Activated CD4-positive, alpha-beta memory T cell treated with anti-CD3 and anti-CD28 coated beads, Interleukin-2, amount 10 ng/mL, durations not matched to agents 7 days and 5 days (primary cell): Measurements from ENCODE around the gene SPA17. TPM values are rescaled to one million over a fixed set of nuclear protein-coding genes. Genes with fewer than 3 reads are reported as not detected.

Experiments used
- CTCF ChIA-PET: fragments of 350-600 bp; sonication (Branson Sonifier 250); formaldehyde crosslinking; loops from one replicate; lab custom pipeline; 2021; ENCODE audit warnings: antibody characterized with exemption, inconsistent platforms; lab: Charles Lee
- POLR2A ChIA-PET: fragments of 350-600 bp; sonication (Branson Sonifier 250); formaldehyde crosslinking; loops from one replicate; lab custom pipeline; 2021; ENCODE audit warnings: antibody characterized with exemption; lab: Charles Lee
- DNase-seq: peaks from one replicate; pipeline ENCODE4 v3.0.0-alpha.2; 2020
- H3K27ac Mint-ChIP-seq: one replicate; pipeline ENCODE4 v1.8.0; 2021; ENCODE audit warnings: mild to moderate bottlenecking, mixed read lengths
- H3K27me3 Mint-ChIP-seq: one replicate; pipeline ENCODE4 v1.8.0; 2021; ENCODE audit warnings: mixed read lengths
- H3K36me3 Mint-ChIP-seq: one replicate; pipeline ENCODE4 v1.8.0; 2021; ENCODE audit warnings: low read depth, mixed read lengths
- H3K4me1 Mint-ChIP-seq: one replicate; pipeline ENCODE4 v1.8.0; 2021; ENCODE audit warnings: mixed read lengths
- H3K4me3 Mint-ChIP-seq: one replicate; pipeline ENCODE4 v1.8.0; 2021; ENCODE audit warnings: mild to moderate bottlenecking, mixed read lengths
- H3K9me3 Mint-ChIP-seq: one replicate; pipeline ENCODE4 v1.8.0; 2021; ENCODE audit warnings: mixed read lengths
- total RNA-seq, 2 experiments: library from RNA; stranded (reverse); gene quantifications; one replicate each; pipeline ENCODE4 v1.2.3, GENCODE V29; 2021

Gene SPA17
- total RNA-seq, 2 experiments from 2014 or later, result 3.4 to 3.8 TPM

- H3K27me3 Mint-ChIP-seq, result no peaks in the 10 kb centered on the region
- DNase-seq, result peak; percentile 50
- ChIA-PET CTCF (interaction anchor here (0.8 to 4.3 kb wide), 33 partner anchors 10 to 207 kb away, joined by 3 to 72 read pairs (median 6); partner anchors contain the start of genes ESAM, MSANTD2, NRGN and TBRG1), POLR2A (interaction anchor here (1.3 to 2.8 kb wide), 3 partner anchors 94 to 168 kb away, joined by 3 to 14 read pairs (median 13); partner anchors contain the start of gene MSANTD2)
- no peak overlapping the region for H3K27ac Mint-ChIP-seq
- peaks cover 3% of the 10 kb centered on the region for H3K9me3 Mint-ChIP-seq
- H3K4me1 Mint-ChIP-seq, result peaks cover 28% of the 10 kb centered on the region
- H3K36me3 Mint-ChIP-seq, result peaks cover 3% of the 10 kb centered on the region
- no peak overlapping the region for H3K4me3 Mint-ChIP-seq
These were observed 4.5 kb upstream of the SPA17 start for GRCh38 chr11:124669193-124669592.

GRCh38 chr11:124670732-124671131 is 3.0 kb upstream of the SPA17 start:
- DNase-seq, result peak; percentile 38
- Mint-ChIP-seq H3K4me3 (no peak overlapping the region), H3K27ac (no peak overlapping the region), H3K4me1 (peaks cover 40% of the 10 kb centered on the region), H3K36me3 (peaks cover 3% of the 10 kb centered on the region), H3K27me3 (no peaks in the 10 kb centered on the region), H3K9me3 (peaks cover 3% of the 10 kb centered on the region)
- ChIA-PET CTCF (interaction anchor here (0.7 to 4.3 kb wide), 14 partner anchors 20 to 206 kb away, joined by 3 to 72 read pairs (median 6); partner anchors contain the start of gene ESAM), POLR2A (interaction anchor here (0.9 to 2.8 kb wide), 4 partner anchors 48 to 284 kb away, joined by 3 to 14 read pairs (median 8); partner anchors contain the start of genes CCDC15, MSANTD2 and TBRG1)

- ChIA-PET POLR2A (interaction anchor here (1.0 to 2.2 kb wide), 6 partner anchors 50 to 164 kb away, joined by 3 to 11 read pairs (median 6); partner anchors contain the start of genes MSANTD2, NRGN and TBRG1), CTCF (interaction anchor here (0.7 to 4.3 kb wide), 8 partner anchors 34 to 203 kb away, joined by 3 to 72 read pairs (median 5); partner anchors contain the start of gene ESAM)
- DNase-seq, result no peak
- Mint-ChIP-seq H3K27me3 (no peaks in the 10 kb centered on the region), H3K9me3 (peaks cover 3% of the 10 kb centered on the region), H3K4me3 (peak overlapping the region; percentile 84), H3K27ac (peak overlapping the region; percentile 65), H3K36me3 (peaks cover 3% of the 10 kb centered on the region), H3K4me1 (peaks cover 44% of the 10 kb centered on the region)
These were observed 1.0 kb upstream of the SPA17 start for GRCh38 chr11:124672536-124673215.

- Mint-ChIP-seq H3K9me3 (peaks cover 3% of the 10 kb centered on the region), H3K27me3 (peaks cover 3% of the 10 kb centered on the region), H3K4me1 (peaks cover 44% of the 10 kb centered on the region), H3K4me3 (peak overlapping the region; percentile 84), H3K36me3 (peaks cover 3% of the 10 kb centered on the region), H3K27ac (peak overlapping the region; percentile 79)
- ChIA-PET CTCF (interaction anchor here (0.8 to 2.5 kb wide), 9 partner anchors 9 to 202 kb away, joined by 3 to 13 read pairs (median 5); partner anchors contain the start of gene ESAM), POLR2A (interaction anchor here (1.4 to 2.2 kb wide), 4 partner anchors 51 to 126 kb away, joined by 5 to 11 read pairs (median 8); partner anchors contain the start of genes MSANTD2, NRGN and TBRG1)
- DNase-seq, result no peak
These were observed 439 bp downstream of the SPA17 start for GRCh38 chr11:124674168-124674517.

- ChIA-PET CTCF (interaction anchor here (1.2 to 2.5 kb wide), 4 partner anchors 9 to 202 kb away, joined by 4 to 8 read pairs (median 6); no protein-coding TSS in a partner anchor), POLR2A (interaction anchor here (1.8 to 2.2 kb wide), 3 partner anchors 52 to 125 kb away, joined by 5 to 11 read pairs (median 9); partner anchors contain the start of genes MSANTD2, NRGN and TBRG1)
- H3K4me3 Mint-ChIP-seq, result peak overlapping the region; percentile 84
- H3K4me1 Mint-ChIP-seq, result peaks cover 44% of the 10 kb centered on the region
- no peak for DNase-seq
- peaks cover 3% of the 10 kb centered on the region for H3K36me3 Mint-ChIP-seq
- peaks cover 3% of the 10 kb centered on the region for H3K9me3 Mint-ChIP-seq
- H3K27ac Mint-ChIP-seq, result peak overlapping the region; percentile 79
- peaks cover 4% of the 10 kb centered on the region for H3K27me3 Mint-ChIP-seq
These were observed 867 bp downstream of the SPA17 start for GRCh38 chr11:124674571-124674970.

GRCh38 chr11:124676386-124676785 is 2.7 kb downstream of the SPA17 start:
- peaks cover 36% of the 10 kb centered on the region for H3K4me1 Mint-ChIP-seq
- H3K27me3 Mint-ChIP-seq, result peaks cover 8% of the 10 kb centered on the region
- no peak overlapping the region for H3K27ac Mint-ChIP-seq
- no peak overlapping the region for H3K4me3 Mint-ChIP-seq
- H3K9me3 Mint-ChIP-seq, result peaks cover 3% of the 10 kb centered on the region
- no peak for DNase-seq
- H3K36me3 Mint-ChIP-seq, result peaks cover 3% of the 10 kb centered on the region
- ChIA-PET POLR2A (no interaction called here), CTCF (interaction anchor here (1.3 kb wide), 1 partner anchor 191 kb away, joined by 3 read pairs; no protein-coding TSS in a partner anchor)

- ChIA-PET POLR2A (no interaction called here), CTCF (no interaction called here)
- Mint-ChIP-seq H3K27me3 (peaks cover 14% of the 10 kb centered on the region), H3K36me3 (peaks cover 4% of the 10 kb centered on the region), H3K9me3 (peaks cover 12% of the 10 kb centered on the region), H3K27ac (no peak overlapping the region), H3K4me1 (peaks cover 21% of the 10 kb centered on the region), H3K4me3 (no peak overlapping the region)
- DNase-seq, result no peak
These were observed 4.7 kb downstream of the SPA17 start for GRCh38 chr11:124678416-124678815.

GRCh38 chr11:124681421-124681820 is 7.7 kb downstream of the SPA17 start:
- H3K27me3 Mint-ChIP-seq, result peaks cover 14% of the 10 kb centered on the region
- peaks cover 1% of the 10 kb centered on the region for H3K4me1 Mint-ChIP-seq
- H3K27ac Mint-ChIP-seq, result no peak overlapping the region
- ChIA-PET CTCF (no interaction called here), POLR2A (no interaction called here)
- H3K9me3 Mint-ChIP-seq, result peaks cover 13% of the 10 kb centered on the region
- DNase-seq, result no peak
- H3K36me3 Mint-ChIP-seq, result peaks cover 6% of the 10 kb centered on the region
- no peak overlapping the region for H3K4me3 Mint-ChIP-seq

- H3K9me3 Mint-ChIP-seq, result peaks cover 20% of the 10 kb centered on the region
- ChIA-PET POLR2A (no interaction called here), CTCF (interaction anchor here (1.2 kb wide), 1 partner anchor 9 kb away, joined by 4 read pairs; the partner anchor contains the start of genes SIAE and SPA17)
- peaks cover 23% of the 10 kb centered on the region for H3K27me3 Mint-ChIP-seq
- H3K36me3 Mint-ChIP-seq, result peaks cover 10% of the 10 kb centered on the region
- H3K4me3 Mint-ChIP-seq, result no peak overlapping the region
- DNase-seq, result no peak
- H3K27ac Mint-ChIP-seq, result no peak overlapping the region
- H3K4me1 Mint-ChIP-seq, result no peaks in the 10 kb centered on the region
These were observed 8.7 kb downstream of the SPA17 start for GRCh38 chr11:124682443-124682842.

- H3K9me3 Mint-ChIP-seq, result no peaks in the 10 kb centered on the region
- H3K27ac Mint-ChIP-seq, result no peak overlapping the region
- H3K27me3 Mint-ChIP-seq, result peaks cover 14% of the 10 kb centered on the region
- DNase-seq, result no peak
- H3K4me3 Mint-ChIP-seq, result no peak overlapping the region
- H3K4me1 Mint-ChIP-seq, result no peaks in the 10 kb centered on the region
- no peaks in the 10 kb centered on the region for H3K36me3 Mint-ChIP-seq
- POLR2A ChIA-PET, result no interaction called here
- CTCF ChIA-PET, result no interaction called here
These were observed 19.4 kb downstream of the SPA17 start for GRCh38 chr11:124693142-124693541.

- Mint-ChIP-seq H3K4me3 (no peak overlapping the region), H3K36me3 (no peaks in the 10 kb centered on the region), H3K27ac (no peak overlapping the region), H3K9me3 (no peaks in the 10 kb centered on the region), H3K27me3 (peaks cover 16% of the 10 kb centered on the region), H3K4me1 (no peaks in the 10 kb centered on the region)
- POLR2A ChIA-PET, result no interaction called here
- CTCF ChIA-PET, result no interaction called here
- no peak for DNase-seq
These were observed 25.8 kb downstream of the SPA17 start for GRCh38 chr11:124699547-124699946.

GRCh38 chr11:124700028-124700427 is 26.3 kb downstream of the SPA17 start:
- Mint-ChIP-seq H3K4me3 (no peak overlapping the region), H3K27me3 (peaks cover 16% of the 10 kb centered on the region), H3K36me3 (no peaks in the 10 kb centered on the region), H3K27ac (no peak overlapping the region), H3K9me3 (no peaks in the 10 kb centered on the region), H3K4me1 (no peaks in the 10 kb centered on the region)
- ChIA-PET POLR2A (no interaction called here), CTCF (no interaction called here)
- no peak for DNase-seq

- ChIA-PET POLR2A (no interaction called here), CTCF (no interaction called here)
- H3K9me3 Mint-ChIP-seq, result no peaks in the 10 kb centered on the region
- H3K27ac Mint-ChIP-seq, result no peak overlapping the region
- H3K36me3 Mint-ChIP-seq, result no peaks in the 10 kb centered on the region
- no peak for DNase-seq
- H3K27me3 Mint-ChIP-seq, result peaks cover 3% of the 10 kb centered on the region
- no peaks in the 10 kb centered on the region for H3K4me1 Mint-ChIP-seq
- H3K4me3 Mint-ChIP-seq, result no peak overlapping the region
These were observed 34.1 kb downstream of the SPA17 start for GRCh38 chr11:124707829-124708228.
